NCI-H1930 (cell line): ENCODE measurements around the gene KPNB1.

ENCODE experiments used
- DNase-seq, 2 experiments: peaks; one replicate each; lab custom pipeline; 2025; lab: John Stamatoyannopoulos, UW

KPNB1 gene

GRCh38 chr17:47649153-47649971 is at the start of gene KPNB1:
Gene KPNB1, plus strand, starts transcription at chr17:47649919. Its CDS starts 326 bp downstream, at chr17:47650245.
- DNase-seq = peak; percentile 97 to 99

GRCh38 chr17:47603830-47604597 is 45.7 kb upstream of the KPNB1 start:
- peak; percentile 73 to 93 for DNase-seq

GRCh38 chr17:47604598-47604927 is 45.2 kb upstream of the KPNB1 start:
- peak; percentile 97 for DNase-seq

GRCh38 chr17:47605011-47605410 is 44.7 kb upstream of the KPNB1 start:
- DNase-seq = peak in 1 of 2 experiments; percentile 11

GRCh38 chr17:47607481-47607880 is 42.2 kb upstream of the KPNB1 start:
- no peak for DNase-seq

- DNase-seq = peak in 1 of 2 experiments; percentile 17
Measured at GRCh38 chr17:47611372-47612350, 38.1 kb upstream of the KPNB1 start.

GRCh38 chr17:47615766-47616424 is 33.8 kb upstream of the KPNB1 start:
- peak; percentile 16 to 42 for DNase-seq

- DNase-seq = no peak
Measured at GRCh38 chr17:47618410-47618809, 31.3 kb upstream of the KPNB1 start.

GRCh38 chr17:47620503-47621245 is 29.0 kb upstream of the KPNB1 start:
- DNase-seq = peak in 1 of 2 experiments; percentile 14

GRCh38 chr17:47621293-47622179 is 28.2 kb upstream of the KPNB1 start:
- DNase-seq = no peak

- DNase-seq = no peak
Measured at GRCh38 chr17:47622180-47622549, 27.6 kb upstream of the KPNB1 start.

- DNase-seq = no peak
Measured at GRCh38 chr17:47624727-47625068, 25.0 kb upstream of the KPNB1 start.

GRCh38 chr17:47628014-47628566 is 21.6 kb upstream of the KPNB1 start:
- no peak for DNase-seq

- DNase-seq = no peak
Measured at GRCh38 chr17:47629826-47630225, 19.9 kb upstream of the KPNB1 start.

- DNase-seq = no peak
Measured at GRCh38 chr17:47630614-47631013, 19.1 kb upstream of the KPNB1 start.

- DNase-seq = no peak
Measured at GRCh38 chr17:47632991-47633390, 16.7 kb upstream of the KPNB1 start.

- DNase-seq = no peak
Measured at GRCh38 chr17:47633996-47634395, 15.7 kb upstream of the KPNB1 start.

- DNase-seq = no peak
Measured at GRCh38 chr17:47634870-47635269, 14.8 kb upstream of the KPNB1 start.

- no peak for DNase-seq
Measured at GRCh38 chr17:47635734-47636133, 14.0 kb upstream of the KPNB1 start.
